A549 treated with AZD9567 at 1 μM for 4 hours (cell line): ENCODE measurements around the gene IRF2BPL. TPM values are rescaled to one million over a fixed set of nuclear protein-coding genes. Genes with fewer than 3 reads are reported as not detected.

ENCODE experiments used
- total RNA-seq: library from RNA; stranded (reverse); fragments of 200-300 nt; extraction: Qiagen RNA extraction; gene quantifications from 5 replicates; pipeline ENCODE4 v1.2.3, GENCODE V29; 2022; ENCODE audit not compliant: insufficient read depth

Gene IRF2BPL
- total RNA-seq = 10.2 to 14.9 TPM (median 14.5 TPM) in 5 replicates

DNA sequence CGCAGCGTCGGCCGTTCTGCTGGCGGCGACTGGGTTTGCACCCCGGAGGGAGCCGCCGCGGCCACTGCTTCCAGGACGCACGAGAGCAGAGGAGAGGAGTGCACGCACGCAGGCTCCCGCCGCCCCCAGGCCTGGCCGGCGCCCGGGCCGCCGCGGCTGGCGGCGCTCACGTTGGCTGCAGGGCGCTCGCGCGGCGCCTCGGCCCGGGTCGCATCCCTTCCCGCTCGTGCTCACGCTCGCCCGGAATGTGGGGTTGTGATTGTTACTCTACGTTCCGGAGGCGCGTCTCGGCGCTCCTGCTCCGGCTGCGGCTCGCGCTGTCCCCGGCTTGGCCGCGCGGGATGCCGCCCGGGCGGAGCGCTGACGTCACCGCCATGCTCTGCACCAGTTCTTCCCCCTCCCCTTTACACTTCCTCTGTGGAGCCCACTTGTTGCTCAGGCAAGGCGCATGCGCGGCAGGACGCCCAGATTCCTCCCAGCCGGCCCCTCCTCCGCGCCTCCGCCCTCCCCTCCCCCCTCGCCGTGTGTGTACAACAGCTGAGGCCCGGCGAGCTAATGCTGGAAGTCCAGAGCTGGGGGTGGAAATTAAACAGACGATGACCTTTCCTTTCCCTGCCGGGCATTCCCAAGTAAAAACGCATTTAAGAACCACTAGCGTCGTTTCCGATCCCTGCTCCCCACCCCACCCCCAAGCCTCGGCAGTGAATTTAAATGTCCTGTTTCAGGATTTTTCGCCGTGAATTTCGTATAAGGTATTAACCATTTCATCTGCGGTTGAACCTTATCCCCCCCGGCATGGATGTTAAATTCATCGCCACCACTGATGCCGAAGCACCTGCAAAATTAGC lies at the start of gene IRF2BPL:
TSS of gene IRF2BPL (minus strand) at position 325 of the 848 bp plus-strand sequence. CDS start 916 bp downstream, outside the sequence.

Other genes with a start within 250 kb of the IRF2BPL start
- 6.0 to 9.5 TPM (median 8.5 TPM) in 5 replicates for gene ANGEL1, start 215.8 kb downstream of the IRF2BPL start, total RNA-seq
- not detected in 5 replicates for gene LRRC74A, start 202.3 kb downstream of the IRF2BPL start, total RNA-seq
- gene CIPC, start 69.5 kb upstream of the IRF2BPL start, total RNA-seq = 6.2 to 10.2 TPM (median 7.0 TPM) in 5 replicates
- gene ZDHHC22, start 113.1 kb upstream of the IRF2BPL start, total RNA-seq = 0.20 to 0.26 TPM (median 0.22 TPM) in 4 of 5 replicates, not detected in the other
- 2.7 to 4.0 TPM (median 3.7 TPM) in 5 replicates for gene TMEM63C, start 153.1 kb upstream of the IRF2BPL start, total RNA-seq
- not detected in 5 replicates for gene NGB, start 242.5 kb upstream of the IRF2BPL start, total RNA-seq